OCI-LY1 (cell line): ENCODE measurements around the gene TUBB2B.

Experiments
- CTCF ChIP-seq: fragments of 200-600 bp; sonication (generic), shearing (Covaris generic); IDR thresholded peaks from 2 replicates; pipeline ENCODE4 v1.5.1; 2017; ENCODE audit warnings: mild to moderate bottlenecking, antibody characterized with exemption, low read length, moderate library complexity, mixed read lengths
- EZH2 ChIP-seq: fragments of 200-600 bp; sonication (generic), shearing (Covaris generic); IDR thresholded peaks from 2 replicates; pipeline ENCODE4 v1.8.0; 2017; ENCODE audit warnings: borderline replicate concordance, mixed run types, mild to moderate bottlenecking, antibody characterized with exemption, low read length, moderate library complexity, mixed read lengths

- TF ChIP-seq CTCF (no peak), EZH2 (no peak)
Observed at GRCh38 chr6:3196770-3197169, 30.7 kb downstream of the TUBB2B start.
